IPS-20b (cell line): ENCODE measurements around the gene SLC25A26.

ENCODE experiments used
- H3K27ac ChIP-seq: one replicate; pipeline ENCODE4 v1.5.1; 2013; ENCODE audit warnings: low read length
- H3K27me3 ChIP-seq: 2 replicates; pipeline ENCODE4 v1.6.1; 2013; ENCODE audit warnings: mild to moderate bottlenecking, low read length, inconsistent platforms; ENCODE audit not compliant: insufficient read depth
- H3K36me3 ChIP-seq: 2 replicates; pipeline ENCODE4 v1.6.1; 2013; ENCODE audit warnings: low read depth, mild to moderate bottlenecking, inconsistent platforms, low read length, moderate library complexity; ENCODE audit not compliant: insufficient read depth
- H3K4me1 ChIP-seq: 2 replicates; pipeline ENCODE4 v1.6.1; 2013; ENCODE audit warnings: mild to moderate bottlenecking, control low read depth, inconsistent platforms, low read length, moderate library complexity; ENCODE audit not compliant: insufficient read depth
- H3K4me3 ChIP-seq: 2 replicates; pipeline ENCODE4 v1.5.1; 2013; ENCODE audit warnings: mild to moderate bottlenecking, low read length, inconsistent platforms
- H3K9ac ChIP-seq: 2 replicates; pipeline ENCODE4 v1.6.1; 2013; ENCODE audit warnings: low read depth, mild to moderate bottlenecking, inconsistent platforms, low read length, moderate library complexity
- H3K9me3 ChIP-seq: 2 replicates; pipeline ENCODE4 v1.6.1; 2013; ENCODE audit warnings: mild to moderate bottlenecking, low read depth, low read length, inconsistent platforms; ENCODE audit not compliant: insufficient read depth

Gene SLC25A26

GRCh38 chr3:66227051-66227450, 6.2 kb downstream of the SLC25A26 start:
- Histone ChIP-seq H3K4me3 (no peak overlapping the region), H3K9ac (no peak overlapping the region)

DNA sequence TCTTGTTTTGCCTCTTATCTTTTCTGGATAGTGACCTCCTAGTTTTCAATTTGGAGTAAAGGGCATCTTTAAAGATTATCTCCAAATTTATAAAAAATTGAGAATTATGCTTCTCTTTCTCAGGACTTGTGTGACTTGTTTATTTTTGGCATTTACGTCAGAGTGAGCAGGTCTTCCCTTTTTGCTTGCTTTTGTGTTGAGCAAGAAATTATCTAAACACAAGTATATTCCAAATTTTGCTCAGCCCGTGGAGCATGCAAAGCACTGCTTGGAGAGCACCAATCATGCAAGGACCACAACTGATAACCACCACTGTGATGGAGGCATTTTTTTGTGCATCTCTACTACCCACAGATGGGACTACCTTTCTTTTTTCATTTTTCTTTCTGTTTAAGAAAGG, 7.1 kb downstream of the SLC25A26 start:
- H3K4me3 ChIP-seq: no peak overlapping the region
- no peak overlapping the region for H3K27ac ChIP-seq
- no peaks in the 10 kb centered on the region for H3K4me1 ChIP-seq
- H3K9me3 ChIP-seq: no peaks in the 10 kb centered on the region
- no peaks in the 10 kb centered on the region for H3K27me3 ChIP-seq
- 0 out of 2 replicates have a peak, but pooled peaks cover 1% of the 10 kb centered on the region for H3K36me3 ChIP-seq
- no peak overlapping the region for H3K9ac ChIP-seq

More at GRCh38 chr3:66227051-66227450, 6.2 kb downstream of the SLC25A26 start:
- Histone ChIP-seq H3K4me1 (no peaks in the 10 kb centered on the region), H3K36me3 (0 out of 2 replicates have a peak, but pooled peaks cover 4% of the 10 kb centered on the region), H3K9me3 (no peaks in the 10 kb centered on the region), H3K27me3 (no peaks in the 10 kb centered on the region), H3K27ac (no peak overlapping the region)

DNA sequence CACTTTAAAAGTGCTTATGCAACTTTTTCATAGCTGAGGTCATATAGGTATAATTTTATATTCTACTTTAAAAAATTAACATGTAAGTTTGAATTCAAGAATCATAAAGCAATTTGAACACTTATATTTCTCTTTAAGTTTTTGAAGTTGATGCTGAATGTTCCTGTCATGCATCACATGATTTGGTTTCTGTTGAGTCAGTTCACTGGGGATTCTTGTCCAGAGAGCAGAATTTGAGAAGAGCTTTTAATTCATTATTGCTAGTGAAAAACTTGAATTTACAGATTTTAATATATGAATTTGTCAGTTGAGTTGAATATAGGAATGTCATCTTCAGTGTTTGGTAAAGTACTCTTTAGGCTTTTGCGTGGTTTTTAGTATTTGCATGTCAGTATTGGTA, 7.9 kb downstream of the SLC25A26 start:
- no peaks in the 10 kb centered on the region for H3K4me1 ChIP-seq
- no peaks in the 10 kb centered on the region for H3K9me3 ChIP-seq

GRCh38 chr3:66229931-66230330, 9.1 kb downstream of the SLC25A26 start:
- H3K4me1 ChIP-seq: no peaks in the 10 kb centered on the region
- H3K9me3 ChIP-seq: no peaks in the 10 kb centered on the region
- no peak overlapping the region for H3K27ac ChIP-seq
- H3K36me3 ChIP-seq: no peaks in the 10 kb centered on the region
- H3K4me3 ChIP-seq: no peak overlapping the region
- no peaks in the 10 kb centered on the region for H3K27me3 ChIP-seq
- H3K9ac ChIP-seq: no peak overlapping the region

More for the DNA sequence above, 7.9 kb downstream of the SLC25A26 start:
- H3K4me3 ChIP-seq: no peak overlapping the region
- H3K9ac ChIP-seq: no peak overlapping the region
- no peak overlapping the region for H3K27ac ChIP-seq
- H3K27me3 ChIP-seq: no peaks in the 10 kb centered on the region
- no peaks in the 10 kb centered on the region for H3K36me3 ChIP-seq

DNA sequence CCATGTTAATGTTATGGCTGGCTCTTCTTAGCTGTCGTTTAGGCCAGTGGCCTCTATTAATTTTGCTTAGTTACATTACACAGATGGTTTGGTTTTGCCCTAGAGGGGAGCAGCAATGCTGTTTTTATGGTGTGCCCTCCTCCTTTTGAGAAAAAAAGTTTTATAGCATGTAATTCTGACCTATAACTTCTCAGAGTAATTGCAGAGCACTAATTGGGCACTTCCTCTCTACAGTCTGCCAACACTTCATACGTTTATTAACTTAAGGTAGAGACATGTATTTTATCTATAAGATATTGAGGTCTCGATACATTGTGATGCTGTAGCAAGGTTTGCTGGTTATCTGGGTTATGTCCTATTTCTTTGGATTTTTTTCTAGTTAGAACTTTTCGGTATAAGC, 12.2 kb downstream of the SLC25A26 start:
- Histone ChIP-seq H3K9me3 (no peaks in the 10 kb centered on the region), H3K4me3 (no peak overlapping the region), H3K36me3 (no peaks in the 10 kb centered on the region), H3K27me3 (no peaks in the 10 kb centered on the region), H3K9ac (no peak overlapping the region), H3K27ac (no peak overlapping the region), H3K4me1 (0 out of 2 replicates have a peak, but pooled peaks cover 5% of the 10 kb centered on the region)

DNA sequence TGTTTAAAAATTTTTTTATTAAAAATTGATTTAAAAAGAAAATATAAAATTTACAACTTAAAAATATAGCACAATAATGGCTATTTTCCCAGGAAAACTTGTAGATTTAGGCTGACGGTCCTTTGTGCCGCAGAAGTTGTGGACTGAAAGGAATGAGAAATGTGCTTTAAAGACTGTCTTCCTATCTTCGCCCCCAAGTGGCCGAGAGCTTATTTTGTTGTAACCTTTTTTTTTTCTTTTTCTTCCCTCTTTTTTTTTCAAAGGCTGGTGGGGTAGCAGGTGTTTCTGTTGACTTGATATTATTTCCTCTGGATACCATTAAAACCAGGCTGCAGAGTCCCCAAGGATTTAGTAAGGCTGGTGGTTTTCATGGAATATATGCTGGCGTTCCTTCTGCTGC, 15.5 kb downstream of the SLC25A26 start:
- H3K27ac ChIP-seq: no peak overlapping the region
- H3K9ac ChIP-seq: no peak overlapping the region
- H3K27me3 ChIP-seq: no peaks in the 10 kb centered on the region
- H3K36me3 ChIP-seq: peaks cover 12% of the 10 kb centered on the region; the same call in 1 of the 2 replicates
- no peak overlapping the region for H3K4me3 ChIP-seq
- H3K9me3 ChIP-seq: no peaks in the 10 kb centered on the region
- H3K4me1 ChIP-seq: 0 out of 2 replicates have a peak, but pooled peaks cover 5% of the 10 kb centered on the region

DNA sequence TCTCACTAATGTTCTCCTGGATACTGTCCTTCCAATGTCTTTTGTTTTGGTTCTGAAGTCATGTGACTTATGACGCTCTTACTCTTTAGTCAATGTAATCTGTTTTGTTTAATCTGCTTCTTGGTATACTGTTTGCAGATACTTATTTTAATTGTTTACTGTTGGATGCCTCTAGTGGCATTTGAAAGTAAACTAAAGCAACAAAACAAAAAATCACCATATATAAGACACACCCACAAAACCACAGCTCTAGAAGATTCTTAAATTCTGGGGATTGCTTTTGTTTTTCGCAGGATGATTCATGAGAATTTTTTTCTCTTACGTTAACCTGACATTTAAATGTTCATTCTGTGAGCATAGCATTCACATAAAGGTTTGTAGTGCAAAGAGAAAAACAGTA, 16.8 kb downstream of the SLC25A26 start:
- 0 out of 2 replicates have a peak, but pooled peaks cover 5% of the 10 kb centered on the region for H3K4me1 ChIP-seq
- no peak overlapping the region for H3K27ac ChIP-seq
- no peak overlapping the region for H3K4me3 ChIP-seq
- no peak overlapping the region for H3K9ac ChIP-seq
- no peaks in the 10 kb centered on the region for H3K9me3 ChIP-seq
- H3K36me3 ChIP-seq: peaks cover 12% of the 10 kb centered on the region; the same call in 1 of the 2 replicates
- no peaks in the 10 kb centered on the region for H3K27me3 ChIP-seq

- Histone ChIP-seq H3K27ac (no peak overlapping the region), H3K9me3 (no peaks in the 10 kb centered on the region), H3K4me1 (0 out of 2 replicates have a peak, but pooled peaks cover 5% of the 10 kb centered on the region), H3K9ac (no peak overlapping the region), H3K4me3 (no peak overlapping the region), H3K36me3 (peaks cover 24% of the 10 kb centered on the region), H3K27me3 (no peaks in the 10 kb centered on the region)
Measured at GRCh38 chr3:66239513-66240123, 18.8 kb downstream of the SLC25A26 start.

GRCh38 chr3:66241466-66241865, 20.7 kb downstream of the SLC25A26 start:
- Histone ChIP-seq H3K27me3 (no peaks in the 10 kb centered on the region), H3K4me1 (0 out of 2 replicates have a peak, but pooled peaks cover 5% of the 10 kb centered on the region), H3K4me3 (no peak overlapping the region), H3K9me3 (no peaks in the 10 kb centered on the region), H3K36me3 (peaks cover 38% of the 10 kb centered on the region), H3K9ac (no peak overlapping the region), H3K27ac (no peak overlapping the region)

DNA sequence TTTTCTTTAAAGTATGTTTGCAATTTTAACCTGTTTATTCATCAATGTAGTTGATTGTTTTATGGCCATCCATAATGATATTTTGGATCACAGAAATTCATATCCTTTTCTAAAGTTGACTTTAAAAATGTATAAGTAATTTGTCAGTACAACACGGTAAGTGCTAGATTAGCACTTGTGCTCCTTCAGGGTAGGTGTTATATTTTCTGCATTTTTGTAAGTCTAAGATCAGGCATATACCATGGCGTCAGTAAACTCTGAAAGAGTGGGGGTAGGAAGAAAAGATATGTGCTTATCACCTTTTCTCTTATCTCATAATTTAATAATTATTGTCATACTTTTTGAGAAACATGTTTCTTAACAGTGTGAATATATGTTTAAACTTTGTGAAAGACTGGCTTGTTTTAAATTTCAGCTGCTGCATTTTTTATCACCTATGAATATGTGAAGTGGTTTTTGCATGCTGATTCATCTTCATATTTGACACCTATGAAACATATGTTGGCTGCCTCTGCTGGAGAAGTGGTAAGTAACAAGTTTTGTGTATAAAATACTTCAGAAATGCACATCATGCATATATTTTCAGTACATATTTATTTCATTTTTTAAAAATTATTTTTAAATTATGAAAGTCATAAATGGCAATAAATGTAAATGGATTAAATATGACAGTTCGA, 22.1 kb downstream of the SLC25A26 start:
- Histone ChIP-seq H3K9ac (no peak overlapping the region), H3K4me3 (no peak overlapping the region), H3K9me3 (no peaks in the 10 kb centered on the region), H3K27ac (no peak overlapping the region), H3K27me3 (no peaks in the 10 kb centered on the region), H3K4me1 (no peaks in the 10 kb centered on the region), H3K36me3 (peaks cover 43% of the 10 kb centered on the region)

- no peaks in the 10 kb centered on the region for H3K27me3 ChIP-seq
- no peaks in the 10 kb centered on the region for H3K9me3 ChIP-seq
- H3K27ac ChIP-seq: no peak overlapping the region
- no peak overlapping the region for H3K4me3 ChIP-seq
- peaks cover 32% of the 10 kb centered on the region for H3K36me3 ChIP-seq
- no peak overlapping the region for H3K9ac ChIP-seq
- no peaks in the 10 kb centered on the region for H3K4me1 ChIP-seq
Measured at GRCh38 chr3:66248641-66249040, 27.8 kb downstream of the SLC25A26 start.
